WTC11 (cell line): ENCODE measurements around the gene NLGN1. TPM values are rescaled to one million over a fixed set of nuclear protein-coding genes. Genes with fewer than 3 reads are reported as not detected.

ENCODE experiments used
- ATAC-seq: fragments of 200-7000 bp; cut with Tn5 transposase; 2 replicates; pipeline ENCODE4 v1.10.0; 2021; ENCODE audit warnings: mild to moderate bottlenecking, moderate library complexity
- CTCF ChIA-PET: fragments of 300-600 bp; sonication (Branson Sonifier 250); formaldehyde crosslinking; loops from one replicate; lab custom pipeline; 2021; ENCODE audit warnings: antibody characterized with exemption; lab: Charles Lee
- POLR2A ChIA-PET: fragments of 350-600 bp; sonication (Branson Sonifier 250); formaldehyde crosslinking; loops from one replicate; lab custom pipeline; 2021; ENCODE audit warnings: antibody characterized with exemption; lab: Charles Lee
- DNase-seq: peaks from one replicate; pipeline ENCODE4 v3.0.0; 2021; ENCODE audit warnings: low spot score
- H3K27ac Mint-ChIP-seq: 2 replicates; pipeline ENCODE4 v1.8.0; 2021; ENCODE audit warnings: mixed read lengths
- H3K27me3 Mint-ChIP-seq: 2 replicates; pipeline ENCODE4 v1.8.0; 2021; ENCODE audit warnings: low read depth, mild to moderate bottlenecking, moderate library complexity, mixed read lengths
- H3K36me3 Mint-ChIP-seq: 2 replicates; pipeline ENCODE4 v1.8.0; 2021; ENCODE audit warnings: mixed read lengths
- H3K4me1 Mint-ChIP-seq: 2 replicates; pipeline ENCODE4 v1.8.0; 2022; ENCODE audit warnings: mixed read lengths
- H3K4me3 Mint-ChIP-seq: 2 replicates; pipeline ENCODE4 v1.8.0; 2021; ENCODE audit warnings: mild to moderate bottlenecking, moderate library complexity, mixed read lengths
- H3K9me3 Mint-ChIP-seq: 2 replicates; pipeline ENCODE4 v1.8.0; 2021; ENCODE audit warnings: mixed read lengths
- ATF3 ChIP-seq: sonication (generic); formaldehyde crosslinking; conservative IDR thresholded peaks from 2 replicates; pipeline ENCODE4 v1.8.1; 2022; ENCODE audit warnings: mild to moderate bottlenecking, missing genetic modification reagents
- CTCF ChIP-seq: fragments of 200-600 bp; IDR thresholded peaks from 2 replicates; pipeline ENCODE4 v1.8.0; 2022; ENCODE audit warnings: antibody characterized with exemption
- EMX1 ChIP-seq: fragments of 250-450 bp; sonication (Bioruptor Pico); IDR thresholded peaks from 2 replicates; pipeline ENCODE4 v1.8.0; 2021; ENCODE audit warnings: mild to moderate bottlenecking
- GABPB1 ChIP-seq: sonication (generic); formaldehyde crosslinking; IDR thresholded peaks from 2 replicates; pipeline ENCODE4 v1.8.1; 2023; ENCODE audit warnings: mild to moderate bottlenecking, missing genetic modification reagents
- GRHL2 ChIP-seq: fragments of 250-450 bp; sonication (Bioruptor Pico); IDR thresholded peaks from 2 replicates; pipeline ENCODE4 v1.8.0; 2022; ENCODE audit warnings: mild to moderate bottlenecking, moderate library complexity; ENCODE audit not compliant: insufficient replicate concordance, severe bottlenecking
- GTF2I ChIP-seq: fragments of 250-450 bp; sonication (Bioruptor Pico); conservative IDR thresholded peaks from 2 replicates; pipeline ENCODE4 v1.4.0; 2021; ENCODE audit warnings: mild to moderate bottlenecking
- MYBL2 ChIP-seq: sonication (generic); formaldehyde crosslinking; IDR thresholded peaks from 2 replicates; pipeline ENCODE4 v1.8.1; 2023; ENCODE audit warnings: mild to moderate bottlenecking, moderate library complexity, missing genetic modification reagents
- NFATC4 ChIP-seq: fragments of 250-450 bp; sonication (Bioruptor Pico); IDR thresholded peaks from 2 replicates; pipeline ENCODE4 v1.9.0; 2021; ENCODE audit warnings: mild to moderate bottlenecking
- NR2C2 ChIP-seq: sonication (generic); formaldehyde crosslinking; IDR thresholded peaks from 2 replicates; pipeline ENCODE4 v1.8.0; 2022; ENCODE audit warnings: mild to moderate bottlenecking, missing genetic modification reagents
- STAT6 ChIP-seq: sonication (generic); formaldehyde crosslinking; conservative IDR thresholded peaks from 2 replicates; pipeline ENCODE4 v1.8.1; 2023; ENCODE audit warnings: mild to moderate bottlenecking, low read depth, missing genetic modification reagents, moderate library complexity
- ZNF317 ChIP-seq: sonication (generic); formaldehyde crosslinking; IDR thresholded peaks from 2 replicates; pipeline ENCODE4 v1.8.1; 2023; ENCODE audit warnings: low read depth, mild to moderate bottlenecking, moderate library complexity, missing genetic modification reagents, borderline replicate concordance
- ZNF416 ChIP-seq: fragments of 250-450 bp; sonication (Bioruptor Pico); IDR thresholded peaks from 2 replicates; pipeline ENCODE4 v1.9.0; 2021; ENCODE audit warnings: mild to moderate bottlenecking, inconsistent platforms
- total RNA-seq: library from RNA; stranded (reverse); gene quantifications from 3 replicates; pipeline ENCODE4 v1.2.3, GENCODE V29; 2021
- TF ChIP-seq, protein P1 (sequence below): sonication (generic); formaldehyde crosslinking; IDR thresholded peaks from 2 replicates; pipeline ENCODE4 v1.8.0; 2022; ENCODE audit warnings: mild to moderate bottlenecking, missing genetic modification reagents
- TF ChIP-seq, protein P2 (sequence below): fragments of 250-450 bp; sonication (Bioruptor Pico); IDR thresholded peaks from 2 replicates; pipeline ENCODE4 v1.9.0; 2021; ENCODE audit warnings: mild to moderate bottlenecking, borderline replicate concordance
- TF ChIP-seq, protein P3 (sequence below): sonication (generic); formaldehyde crosslinking; IDR thresholded peaks from 2 replicates; pipeline ENCODE4 v1.8.0; 2023; ENCODE audit warnings: missing genetic modification reagents

The NLGN1 gene
- total RNA-seq, 1 experiment from 2014 or later = 12.4 TPM

DNA sequence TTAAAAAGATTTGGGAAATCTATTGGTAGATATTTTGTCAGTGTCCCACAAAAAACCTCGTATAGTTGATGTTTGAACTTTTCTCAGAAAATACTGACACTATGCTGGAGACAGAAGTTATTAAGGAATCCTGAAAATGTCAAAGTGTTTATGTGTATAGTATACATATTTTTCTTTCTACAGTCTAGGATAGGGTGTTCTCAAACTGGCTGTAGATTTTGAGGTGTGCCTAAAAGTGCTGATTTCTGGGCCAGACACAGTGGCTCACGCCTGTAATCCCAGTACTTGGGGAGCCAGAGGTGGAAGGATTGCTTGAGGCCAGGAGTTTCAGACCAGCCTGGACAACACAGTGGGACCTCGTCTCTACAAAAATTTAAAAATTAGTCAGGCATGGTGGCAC, 322.0 kb downstream of the NLGN1 start (continued):
- TF ChIP-seq, protein P1, sequence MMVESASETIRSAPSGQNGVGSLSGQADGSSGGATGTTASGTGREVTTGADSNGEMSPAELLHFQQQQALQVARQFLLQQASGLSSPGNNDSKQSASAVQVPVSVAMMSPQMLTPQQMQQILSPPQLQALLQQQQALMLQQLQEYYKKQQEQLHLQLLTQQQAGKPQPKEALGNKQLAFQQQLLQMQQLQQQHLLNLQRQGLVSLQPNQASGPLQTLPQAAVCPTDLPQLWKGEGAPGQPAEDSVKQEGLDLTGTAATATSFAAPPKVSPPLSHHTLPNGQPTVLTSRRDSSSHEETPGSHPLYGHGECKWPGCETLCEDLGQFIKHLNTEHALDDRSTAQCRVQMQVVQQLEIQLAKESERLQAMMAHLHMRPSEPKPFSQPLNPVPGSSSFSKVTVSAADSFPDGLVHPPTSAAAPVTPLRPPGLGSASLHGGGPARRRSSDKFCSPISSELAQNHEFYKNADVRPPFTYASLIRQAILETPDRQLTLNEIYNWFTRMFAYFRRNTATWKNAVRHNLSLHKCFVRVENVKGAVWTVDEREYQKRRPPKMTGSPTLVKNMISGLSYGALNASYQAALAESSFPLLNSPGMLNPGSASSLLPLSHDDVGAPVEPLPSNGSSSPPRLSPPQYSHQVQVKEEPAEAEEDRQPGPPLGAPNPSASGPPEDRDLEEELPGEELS (CRISPR knock-in tag) = no peak
- TF ChIP-seq ZNF317 (CRISPR knock-in tag) = no peak
- TF ChIP-seq, protein P2, sequence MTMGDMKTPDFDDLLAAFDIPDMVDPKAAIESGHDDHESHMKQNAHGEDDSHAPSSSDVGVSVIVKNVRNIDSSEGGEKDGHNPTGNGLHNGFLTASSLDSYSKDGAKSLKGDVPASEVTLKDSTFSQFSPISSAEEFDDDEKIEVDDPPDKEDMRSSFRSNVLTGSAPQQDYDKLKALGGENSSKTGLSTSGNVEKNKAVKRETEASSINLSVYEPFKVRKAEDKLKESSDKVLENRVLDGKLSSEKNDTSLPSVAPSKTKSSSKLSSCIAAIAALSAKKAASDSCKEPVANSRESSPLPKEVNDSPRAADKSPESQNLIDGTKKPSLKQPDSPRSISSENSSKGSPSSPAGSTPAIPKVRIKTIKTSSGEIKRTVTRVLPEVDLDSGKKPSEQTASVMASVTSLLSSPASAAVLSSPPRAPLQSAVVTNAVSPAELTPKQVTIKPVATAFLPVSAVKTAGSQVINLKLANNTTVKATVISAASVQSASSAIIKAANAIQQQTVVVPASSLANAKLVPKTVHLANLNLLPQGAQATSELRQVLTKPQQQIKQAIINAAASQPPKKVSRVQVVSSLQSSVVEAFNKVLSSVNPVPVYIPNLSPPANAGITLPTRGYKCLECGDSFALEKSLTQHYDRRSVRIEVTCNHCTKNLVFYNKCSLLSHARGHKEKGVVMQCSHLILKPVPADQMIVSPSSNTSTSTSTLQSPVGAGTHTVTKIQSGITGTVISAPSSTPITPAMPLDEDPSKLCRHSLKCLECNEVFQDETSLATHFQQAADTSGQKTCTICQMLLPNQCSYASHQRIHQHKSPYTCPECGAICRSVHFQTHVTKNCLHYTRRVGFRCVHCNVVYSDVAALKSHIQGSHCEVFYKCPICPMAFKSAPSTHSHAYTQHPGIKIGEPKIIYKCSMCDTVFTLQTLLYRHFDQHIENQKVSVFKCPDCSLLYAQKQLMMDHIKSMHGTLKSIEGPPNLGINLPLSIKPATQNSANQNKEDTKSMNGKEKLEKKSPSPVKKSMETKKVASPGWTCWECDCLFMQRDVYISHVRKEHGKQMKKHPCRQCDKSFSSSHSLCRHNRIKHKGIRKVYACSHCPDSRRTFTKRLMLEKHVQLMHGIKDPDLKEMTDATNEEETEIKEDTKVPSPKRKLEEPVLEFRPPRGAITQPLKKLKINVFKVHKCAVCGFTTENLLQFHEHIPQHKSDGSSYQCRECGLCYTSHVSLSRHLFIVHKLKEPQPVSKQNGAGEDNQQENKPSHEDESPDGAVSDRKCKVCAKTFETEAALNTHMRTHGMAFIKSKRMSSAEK = no peak

DNA sequence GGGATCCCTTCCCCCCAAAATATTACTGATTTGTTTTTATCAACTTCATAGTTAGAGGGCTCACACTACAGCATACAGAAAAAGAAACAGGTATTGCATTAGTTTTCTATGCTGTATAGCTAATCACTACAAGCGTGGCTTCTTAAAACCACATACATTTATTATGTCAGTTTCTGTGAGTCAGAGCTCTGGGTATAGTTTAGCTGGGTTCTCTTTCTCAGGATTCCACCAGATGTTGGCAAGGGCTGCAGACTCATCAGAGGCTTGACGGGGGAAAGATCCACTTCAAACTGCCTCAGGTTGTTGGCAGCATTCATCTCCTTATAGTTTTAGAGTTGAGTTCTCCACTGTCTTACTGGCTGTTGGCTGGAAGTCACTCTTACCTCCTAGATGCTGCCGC, 328.0 kb downstream of the NLGN1 start:
- POLR2A ChIA-PET = no interaction called here
- no peak for ATAC-seq
- Mint-ChIP-seq H3K4me3 (no peak overlapping the region), H3K27me3 (no peaks in the 10 kb centered on the region), H3K4me1 (peaks cover 9% of the 10 kb centered on the region), H3K27ac (no peak overlapping the region), H3K9me3 (no peaks in the 10 kb centered on the region), H3K36me3 (no peaks in the 10 kb centered on the region)
- DNase-seq = no peak
- CTCF ChIA-PET = no interaction called here
- no peak for TF ChIP-seq NR2C2 (CRISPR knock-in tag)
- TF ChIP-seq ATF3 = no peak
- TF ChIP-seq ZNF416 (CRISPR knock-in tag) = no peak
- no peak for TF ChIP-seq GABPB1 (CRISPR knock-in tag)
- no peak for TF ChIP-seq STAT6 (CRISPR knock-in tag)
- TF ChIP-seq GRHL2 (CRISPR knock-in tag) = no peak
- TF ChIP-seq, protein P3, sequence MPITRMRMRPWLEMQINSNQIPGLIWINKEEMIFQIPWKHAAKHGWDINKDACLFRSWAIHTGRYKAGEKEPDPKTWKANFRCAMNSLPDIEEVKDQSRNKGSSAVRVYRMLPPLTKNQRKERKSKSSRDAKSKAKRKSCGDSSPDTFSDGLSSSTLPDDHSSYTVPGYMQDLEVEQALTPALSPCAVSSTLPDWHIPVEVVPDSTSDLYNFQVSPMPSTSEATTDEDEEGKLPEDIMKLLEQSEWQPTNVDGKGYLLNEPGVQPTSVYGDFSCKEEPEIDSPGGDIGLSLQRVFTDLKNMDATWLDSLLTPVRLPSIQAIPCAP = no peak
- TF ChIP-seq NFATC4 (CRISPR knock-in tag) = no peak
- no peak for TF ChIP-seq EMX1 (CRISPR knock-in tag)
- no peak for TF ChIP-seq GTF2I (CRISPR knock-in tag)
- TF ChIP-seq CTCF = no peak
- no peak for TF ChIP-seq MYBL2 (CRISPR knock-in tag)
